ENCODE data around the gene CLDN25. TPM values are rescaled to one million over a fixed set of nuclear protein-coding genes. Genes with fewer than 3 reads are reported as not detected.

CLDN25 gene
- total RNA-seq, 1 donor from 2014 or later = not detected

Other genes with a start within 250 kb of the CLDN25 start
- gene TMPRSS5, start 73.5 kb upstream of the CLDN25 start, total RNA-seq = 0.69 TPM
- 11.5 TPM for gene ZW10, start 6.1 kb upstream of the CLDN25 start, total RNA-seq
- 28.9 TPM for gene USP28, start 95.8 kb downstream of the CLDN25 start, total RNA-seq
- not detected for gene HTR3B, start 125.0 kb downstream of the CLDN25 start, total RNA-seq
- not detected for gene HTR3A, start 195.3 kb downstream of the CLDN25 start, total RNA-seq